Daoy (cell line): Measurements from ENCODE around the gene OR5AP2. TPM values are rescaled to one million over a fixed set of nuclear protein-coding genes. Genes with fewer than 3 reads are reported as not detected.
A peak's percentile ranks its signal among the peaks of the same experiment; 100 is the strongest.
"Not testable (repeated sequence)": the region's sequence is repeated elsewhere in the genome, so short reads cannot be mapped to it uniquely, and the experiment has no call there.

Experiments used
- DNase-seq: peaks from one replicate; pipeline ENCODE4 v3.0.0-alpha.2; 2015; ENCODE audit warnings: low read depth
- total RNA-seq: library from RNA; depleted of rRNA; stranded (reverse); fragments of >200 nt; shearing (Covaris generic); gene quantifications from 2 replicates; pipeline ENCODE4 v1.2.3, GENCODE V29; 2014; rRNA removed

The OR5AP2 gene
- not detected in 2 replicates for total RNA-seq

- DNase-seq = no peak
These were observed at the start of gene OR5AP2 for GRCh38 chr11:56642339-56642738. Gene OR5AP2 (minus strand): TSS chr11:56642439. CDS start chr11:56642439, 0 bp downstream.

DNA sequence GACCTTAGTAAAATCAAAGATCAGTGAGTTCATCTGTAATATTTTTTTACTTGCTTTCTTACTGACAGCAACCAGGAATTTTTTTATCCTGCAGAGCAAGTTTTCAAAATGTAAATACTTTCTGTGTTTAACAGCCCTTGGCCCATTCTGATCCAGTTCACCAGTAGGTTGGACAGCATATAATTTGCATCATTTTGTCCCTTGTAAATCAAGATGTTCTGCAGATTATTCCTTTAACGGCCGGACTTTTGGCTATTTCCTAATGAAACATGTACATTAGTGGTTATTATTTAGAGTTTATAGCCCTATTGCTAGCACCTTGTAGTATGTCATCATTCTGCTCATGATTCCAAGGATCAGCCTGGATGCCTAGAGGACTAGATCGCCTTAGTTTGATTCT lies 48.9 kb upstream of the OR5AP2 start:
- DNase-seq = not testable (repeated sequence)

DNA sequence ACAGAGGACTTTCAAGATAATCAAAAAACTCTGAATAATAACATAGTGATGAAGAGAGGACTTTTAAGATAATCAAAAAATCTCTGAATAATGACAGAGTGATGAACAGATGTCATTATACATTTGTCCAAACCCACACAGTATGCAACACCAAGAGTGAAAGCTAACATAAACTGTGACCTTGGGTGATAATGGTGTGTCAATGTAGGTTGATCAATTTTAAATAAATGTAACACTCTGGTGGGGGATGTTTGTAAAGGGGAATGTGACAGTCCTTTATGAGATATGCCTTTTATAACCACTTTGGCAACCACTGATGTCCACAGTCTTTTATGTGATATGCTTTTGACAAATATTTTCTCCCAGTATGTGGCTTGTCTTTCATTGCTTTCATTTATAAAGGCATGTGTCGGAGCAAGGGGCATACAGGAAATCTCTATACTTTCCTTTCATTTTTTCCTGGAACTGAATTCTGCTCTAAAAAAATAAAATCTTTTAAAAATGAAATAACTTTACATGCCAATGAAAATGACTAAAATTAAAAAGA lies 46.4 kb upstream of the OR5AP2 start:
- DNase-seq = no peak

- no peak for DNase-seq
These were observed 28.7 kb upstream of the OR5AP2 start for GRCh38 chr11:56670984-56671383.

DNA sequence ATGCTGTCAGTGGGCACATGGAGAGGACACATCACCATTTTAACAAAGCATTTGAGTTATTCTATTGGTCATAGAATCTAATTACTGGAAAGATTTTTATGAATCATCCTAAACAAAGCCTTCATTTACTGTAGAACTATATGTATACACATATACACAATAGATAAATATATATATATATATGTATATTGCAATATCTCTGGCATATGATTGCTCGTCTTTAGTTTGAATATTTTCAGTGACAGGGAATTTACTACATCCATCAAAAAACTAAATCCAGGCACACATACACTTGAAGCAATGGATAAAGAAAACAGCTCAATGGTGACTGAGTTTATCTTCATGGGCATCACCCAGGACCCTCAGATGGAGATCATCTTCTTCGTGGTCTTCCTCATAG lies 21.1 kb upstream of the OR5AP2 start, which contains the start of gene OR5AR1:
Gene OR5AR1, plus strand, starts transcription at position 301 of the 400 bp plus-strand sequence. Its CDS starts 0 bp downstream, at position 301.
- DNase-seq = no peak

DNA sequence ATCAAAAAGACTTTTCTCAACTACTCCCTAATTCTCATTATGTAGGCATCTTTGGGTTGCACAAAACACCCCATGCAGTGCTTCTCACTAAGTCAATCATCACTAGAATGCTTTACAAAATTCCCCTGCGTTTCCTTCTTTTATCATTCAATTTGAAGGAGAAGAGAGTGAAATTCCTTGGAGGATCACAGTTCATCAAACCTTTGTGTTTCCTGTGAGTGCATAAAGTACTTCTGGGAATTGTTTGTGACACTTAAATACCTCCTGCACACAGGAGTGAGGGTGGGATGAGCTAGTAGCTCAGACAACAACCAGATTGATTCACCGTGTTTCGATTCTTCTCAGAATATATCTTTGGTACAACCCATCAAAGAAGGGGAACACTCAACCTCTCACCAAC lies 17.5 kb upstream of the OR5AP2 start:
- DNase-seq = no peak

DNA sequence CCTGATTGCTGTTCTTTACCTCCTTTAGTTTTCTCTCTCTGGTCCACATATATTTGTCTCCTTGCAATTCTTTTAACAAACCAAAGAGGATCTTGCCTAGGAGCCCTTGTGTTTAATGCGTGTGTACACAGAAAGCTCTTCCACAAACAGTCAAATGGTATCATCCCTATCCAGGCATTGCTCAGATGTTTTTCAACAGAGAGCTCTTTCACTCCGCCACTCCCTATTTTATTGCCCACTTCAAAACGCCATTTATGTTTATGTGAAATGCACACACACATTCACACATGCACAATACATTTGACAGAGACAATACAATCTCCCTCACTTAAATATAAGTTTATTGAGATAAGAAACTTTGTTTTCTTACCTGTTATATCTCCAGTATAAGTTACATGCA lies 4.7 kb downstream of the OR5AP2 start:
- DNase-seq = no peak

DNA sequence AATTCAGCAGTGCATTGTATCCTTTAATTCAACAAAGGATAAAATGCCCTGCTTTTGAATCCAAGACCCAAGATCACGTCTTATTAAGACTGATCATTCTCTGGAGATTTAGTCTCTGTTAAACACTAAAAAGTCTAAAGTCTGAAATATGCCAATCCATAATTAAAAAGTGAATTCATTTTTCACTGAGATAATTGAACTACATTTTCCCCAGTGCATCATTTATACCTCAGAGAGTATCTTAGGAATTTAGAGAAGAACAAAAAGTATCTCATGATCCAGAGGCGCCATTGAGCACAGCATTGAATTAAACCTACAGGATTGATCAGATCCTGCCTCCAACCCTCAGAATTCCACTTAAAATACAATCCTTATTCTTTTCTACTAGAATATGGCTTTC lies 5.4 kb downstream of the OR5AP2 start:
- no peak for DNase-seq

GRCh38 chr11:56632329-56632728 lies 9.9 kb downstream of the OR5AP2 start:
- no peak for DNase-seq

DNA sequence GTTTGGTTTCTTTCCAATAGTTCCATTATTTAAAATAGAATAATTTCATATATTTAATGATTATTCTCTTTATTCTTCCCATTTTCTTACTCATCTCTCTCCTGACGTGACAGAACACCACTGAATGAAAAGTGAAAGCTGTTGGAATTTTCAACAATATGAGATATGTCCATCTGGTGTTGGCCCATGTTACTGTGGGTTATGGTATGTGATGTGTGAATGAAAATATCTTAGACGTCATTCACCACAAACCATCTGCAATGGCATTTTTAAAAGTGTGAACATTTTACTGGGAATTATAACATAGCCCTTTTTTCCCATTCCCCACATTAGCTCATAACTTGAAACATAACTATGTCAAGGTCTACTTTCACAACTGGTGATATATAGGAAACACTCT lies 16.3 kb downstream of the OR5AP2 start:
- no peak for DNase-seq

DNA sequence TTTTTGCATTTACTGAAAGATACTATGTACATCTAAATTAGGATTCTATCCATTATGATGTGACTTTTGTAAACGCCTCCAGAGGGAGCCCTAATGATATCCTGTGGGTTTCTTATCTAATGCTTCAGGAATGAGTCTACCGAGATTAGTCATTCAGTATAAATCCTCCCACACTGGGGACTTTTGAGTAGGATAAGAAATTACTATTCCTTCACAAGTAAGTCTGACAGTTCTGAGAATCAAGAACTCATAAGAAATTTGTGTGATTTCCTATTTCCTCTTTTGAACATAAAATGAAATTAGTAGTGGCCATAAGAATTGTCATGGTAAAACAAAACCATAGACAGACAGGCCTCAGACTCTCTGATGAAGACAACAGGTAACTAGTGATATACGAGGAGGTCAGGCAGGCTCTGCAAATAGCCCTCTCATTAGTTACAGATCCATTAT lies 17.6 kb downstream of the OR5AP2 start:
- peak; percentile 10 for DNase-seq

DNA sequence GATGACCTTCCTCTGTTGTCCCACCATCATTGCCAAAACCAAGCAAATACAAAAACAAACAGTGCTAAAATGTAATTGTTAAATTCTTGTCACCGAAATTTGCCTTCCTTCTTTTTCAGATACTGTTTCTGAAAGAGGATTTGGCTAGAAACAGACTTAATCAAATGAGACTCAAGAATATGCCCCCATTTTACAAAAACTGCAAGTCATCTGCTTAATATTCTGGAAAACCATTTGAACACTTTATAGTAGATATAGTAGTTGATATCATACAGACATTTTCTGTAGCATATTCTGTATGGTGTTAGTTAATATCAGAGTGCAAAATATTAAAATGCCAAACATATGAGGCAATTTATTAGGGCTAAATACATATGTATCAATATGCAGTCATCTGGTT lies 31.1 kb downstream of the OR5AP2 start:
- no peak for DNase-seq

GRCh38 chr11:56592088-56592717 lies 50.0 kb downstream of the OR5AP2 start:
- not testable (repeated sequence) for DNase-seq

Other genes starting within 250 kb of the OR5AP2 start
- gene OR5AL1, start 229.7 kb downstream of the OR5AP2 start, total RNA-seq = not detected in 2 replicates
- not detected in 2 replicates for gene OR5M3, start 169.1 kb downstream of the OR5AP2 start, total RNA-seq
- gene OR5M8, start 151.1 kb downstream of the OR5AP2 start, total RNA-seq = not detected in 2 replicates
- not detected in 2 replicates for gene OR5M11, start 99.2 kb downstream of the OR5AP2 start, total RNA-seq
- gene OR5M10, start 64.7 kb downstream of the OR5AP2 start, total RNA-seq = not detected in 2 replicates
- not detected in 2 replicates for gene OR5M1, start 27.6 kb downstream of the OR5AP2 start, total RNA-seq
- not detected in 2 replicates for gene OR5AR1, start 21.2 kb upstream of the OR5AP2 start, total RNA-seq
- gene OR9G1, start 56.7 kb upstream of the OR5AP2 start, total RNA-seq = not detected in 2 replicates
- not detected in 2 replicates for gene OR9G4, start 106.3 kb upstream of the OR5AP2 start, total RNA-seq